IMR-90 (cell line): ENCODE data around the gene CHAF1B. TPM values are rescaled to one million over a fixed set of nuclear protein-coding genes. Genes with fewer than 3 reads are reported as not detected.

Experiments used
- ATAC-seq: fragments of 200-7000 bp; cut with Tn5 transposase; 2 replicates; pipeline ENCODE4 v1.9.1; 2020; ENCODE audit warnings: low read depth, mild to moderate bottlenecking, moderate library complexity
- BruUV-seq: library from RNA; stranded (reverse); fragments of 400-500 nt; replicated peaks from 2 replicates; lab custom pipeline; 2021; lab: Mats Ljungman, UMichigan
- CTCF ChIA-PET: fragments of 300-600 bp; formaldehyde crosslinking; extraction: SDS; loops from one replicate; lab custom pipeline; 2021; ENCODE audit warnings: antibody characterized with exemption; lab: Yijun Ruan, JAX
- POLR2A ChIA-PET: fragments of 300-600 bp; sonication (Branson Sonifier 250); formaldehyde crosslinking; loops from one replicate; lab custom pipeline; 2022; ENCODE audit warnings: antibody characterized with exemption; ENCODE audit not compliant: unreplicated experiment; lab: Charles Lee
- DNase-seq: peaks from one replicate; pipeline ENCODE4 v3.0.0; 2013
- H2AFZ ChIP-seq: replicated peaks from 2 replicates; pipeline ENCODE3; 2013; ENCODE audit warnings: low read length, mild to moderate bottlenecking; ENCODE audit not compliant: poor library complexity
- H2AK5ac ChIP-seq: 2 replicates; pipeline ENCODE4 v1.6.1; 2013; ENCODE audit warnings: low read depth, low read length, inconsistent platforms
- H2AK9ac ChIP-seq: replicated peaks from 2 replicates; pipeline ENCODE3; 2013; ENCODE audit warnings: mild to moderate bottlenecking, low read depth, low read length, moderate library complexity; ENCODE audit not compliant: poor library complexity
- H2BK120ac ChIP-seq: 2 replicates; pipeline ENCODE4 v1.6.1; 2013; ENCODE audit warnings: low read depth, low read length, inconsistent platforms
- H2BK15ac ChIP-seq: 3 replicates; pipeline ENCODE4 v1.6.1; 2013; ENCODE audit warnings: low read depth, low read length, inconsistent platforms
- H2BK20ac ChIP-seq: 2 replicates; pipeline ENCODE4 v1.6.1; 2013; ENCODE audit warnings: low read depth, mild to moderate bottlenecking, inconsistent platforms, low read length, moderate library complexity
- H2BK5ac ChIP-seq: 2 replicates; pipeline ENCODE4 v1.6.1; 2013; ENCODE audit warnings: mild to moderate bottlenecking, low read depth, low read length, inconsistent platforms; ENCODE audit not compliant: poor library complexity, severe bottlenecking
- H3K14ac ChIP-seq: replicated peaks from 2 replicates; pipeline ENCODE4 v1.6.1; 2013; ENCODE audit warnings: low read depth, low read length, inconsistent platforms
- H3K18ac ChIP-seq: 2 replicates; pipeline ENCODE4 v1.6.1; 2013; ENCODE audit warnings: low read depth, low read length, control low read depth
- H3K23ac ChIP-seq: 2 replicates; pipeline ENCODE4 v1.6.1; 2013; ENCODE audit warnings: low read depth, low read length, inconsistent platforms
- H3K27ac ChIP-seq: 2 replicates; pipeline ENCODE4 v1.5.1; 2013; ENCODE audit warnings: mild to moderate bottlenecking, control low read depth, low read length; ENCODE audit not compliant: insufficient read depth
- H3K27me3 ChIP-seq: 2 replicates; pipeline ENCODE4 v1.6.1; 2013; ENCODE audit warnings: low read length; ENCODE audit not compliant: control insufficient read depth, insufficient read depth
- H3K36me3 ChIP-seq: 2 replicates; pipeline ENCODE4 v1.6.1; 2013; ENCODE audit warnings: low read length, mixed read lengths; ENCODE audit not compliant: control insufficient read depth, insufficient read depth
- H3K4ac ChIP-seq: 2 replicates; pipeline ENCODE4 v1.6.1; 2013; ENCODE audit warnings: low read depth, low read length, inconsistent platforms
- H3K4me1 ChIP-seq: 2 replicates; pipeline ENCODE4 v1.6.1; 2013; ENCODE audit warnings: low read length, mixed read lengths; ENCODE audit not compliant: control insufficient read depth, insufficient read depth
- H3K4me2 ChIP-seq: 2 replicates; pipeline ENCODE4 v1.6.1; 2013; ENCODE audit warnings: low read depth, mild to moderate bottlenecking, control low read depth, low read length, moderate library complexity
- H3K4me3 ChIP-seq: 2 replicates; pipeline ENCODE4 v1.5.1; 2013; ENCODE audit warnings: low read depth, mild to moderate bottlenecking, control low read depth, low read length, moderate library complexity; ENCODE audit not compliant: insufficient read depth
- H3K56ac ChIP-seq: 2 replicates; pipeline ENCODE4 v1.6.1; 2013; ENCODE audit warnings: low read length, inconsistent platforms; ENCODE audit not compliant: insufficient read depth; ENCODE audit errors: extremely low read depth
- H3K79me1 ChIP-seq, 2 experiments: 2 replicates each; pipeline ENCODE4 v1.6.1; 2013; ENCODE audit warnings: low read length in 2 of 2, inconsistent platforms in 1 of 2, low read depth in 1 of 2
- H3K9ac ChIP-seq: 2 replicates; pipeline ENCODE4 v1.6.1; 2013; ENCODE audit warnings: low read depth, low read length, control low read depth
- H3K9me1 ChIP-seq: 2 replicates; pipeline ENCODE4 v1.6.1; 2013; ENCODE audit warnings: low read length, inconsistent platforms; ENCODE audit not compliant: insufficient read depth
- H3K9me3 ChIP-seq: 2 replicates; pipeline ENCODE4 v1.6.1; 2013; ENCODE audit warnings: low read length; ENCODE audit not compliant: control insufficient read depth, insufficient read depth
- H4K20me1 ChIP-seq: 2 replicates; pipeline ENCODE4 v1.6.1; 2013; ENCODE audit warnings: low read length, inconsistent platforms; ENCODE audit not compliant: insufficient read depth
- H4K5ac ChIP-seq: 2 replicates; pipeline ENCODE4 v1.6.1; 2013; ENCODE audit warnings: mild to moderate bottlenecking, low read depth, low read length, control low read depth
- H4K8ac ChIP-seq, 2 experiments: 2 replicates each; pipeline ENCODE4 v1.6.1; 2013; ENCODE audit warnings: low read depth in 2 of 2, low read length in 2 of 2, control low read depth in 1 of 2, inconsistent platforms in 1 of 2
- H4K91ac ChIP-seq: 2 replicates; pipeline ENCODE4 v1.6.1; 2013; ENCODE audit warnings: low read depth, low read length, inconsistent platforms; ENCODE audit not compliant: insufficient read depth
- CEBPB ChIP-seq: IDR thresholded peaks from 2 replicates; pipeline ENCODE4 v1.6.1; 2012; ENCODE audit warnings: low read depth, low read length, improper control_type of control experiment
- CHD1 ChIP-seq: IDR thresholded peaks from 2 replicates; pipeline ENCODE4 v1.6.1; 2012; ENCODE audit warnings: low read depth, low read length, improper control_type of control experiment
- CTCF ChIP-seq: conservative IDR thresholded peaks from 2 replicates; pipeline ENCODE4 v1.5.1; 2012; ENCODE audit warnings: mild to moderate bottlenecking, low read depth, low read length, improper control_type of control experiment
- FOS ChIP-seq: fragments of 150-350 bp; IDR thresholded peaks from 2 replicates; pipeline ENCODE4 v1.6.1; 2016; ENCODE audit warnings: low read depth, low read length
- MAZ ChIP-seq: IDR thresholded peaks from 2 replicates; pipeline ENCODE4 v1.6.1; 2012; ENCODE audit warnings: low read depth, mild to moderate bottlenecking, low read length, improper control_type of control experiment, moderate library complexity, borderline replicate concordance
- MXI1 ChIP-seq: IDR thresholded peaks from 2 replicates; pipeline ENCODE4 v1.6.1; 2012; ENCODE audit warnings: low read depth, mild to moderate bottlenecking, low read length, moderate library complexity, borderline replicate concordance
- NFE2L2 ChIP-seq: fragments of 150-350 bp; IDR thresholded peaks from 2 replicates; pipeline ENCODE4 v1.6.1; 2016; ENCODE audit warnings: low read depth, mild to moderate bottlenecking, low read length
- POLR2A ChIP-seq: IDR thresholded peaks from 2 replicates; pipeline ENCODE4 v1.6.1; 2012; ENCODE audit warnings: mild to moderate bottlenecking, low read depth, low read length
- RAD21 ChIP-seq: IDR thresholded peaks from 2 replicates; pipeline ENCODE4 v1.6.1; 2012; ENCODE audit warnings: low read length, improper control_type of control experiment
- WGBS, 2 experiments: methylation state at CpG; one replicate each; pipeline versions ENCODE4 v1.1.5 to v1.1.7; 2013; ENCODE audit warnings: missing lambda C conversion rate in 2 of 2; ENCODE audit not compliant: insufficient read length in 1 of 2; ENCODE audit errors: extremely low coverage in 2 of 2; 5-methylcytosine and 5-hydroxymethylcytosine counted together
- dilution Hi-C: fragments of 300-500 bp; cut with HindIII; formaldehyde crosslinking; loops from one replicate; pipeline ENCODE4 v1.14.3; 2018; ENCODE audit warnings: low sequenced_read_pairs; ENCODE audit not compliant: unreplicated experiment
- in situ Hi-C: fragments of 300-500 bp; cut with MboI; formaldehyde crosslinking; loops from 3 replicates; pipeline ENCODE4 v1.14.3; 2019; ENCODE audit warnings: low sequenced_read_pairs, inconsistent platforms, mixed read lengths
- intact Hi-C: fragments of 100-400 bp; cut with micrococcal nuclease; formaldehyde crosslinking; loops from 2 replicates; pipeline ENCODE4 v1.10.0; 2022
- polyA plus RNA-seq, 3 experiments: library from polyadenylated mRNA; depleted of rRNA; stranded (reverse); fragments of >200 nt; gene quantifications; 2 replicates each; pipeline ENCODE4 v1.2.3, GENCODE V29; 2012; ENCODE audit warnings: low replicate concordance in 1 of 3
- total RNA-seq: library from RNA; depleted of rRNA; stranded (reverse); fragments of >200 nt; gene quantifications from 2 replicates; pipeline ENCODE4 v1.2.3, GENCODE V29; 2012

Gene CHAF1B
- total and polyA plus RNA-seq, 2 of the 4 experiments (the other 2 are of a cell fraction) = 4.5 to 6.4 TPM

- Histone ChIP-seq H3K23ac (no peak overlapping the region), H4K91ac (no peak overlapping the region), H3K4me2 (no peak overlapping the region), H4K8ac (no peak overlapping the region), H3K9me1 (peaks cover 5% of the 10 kb centered on the region; the same call in 1 of the 2 replicates), H3K14ac (no peak overlapping the region), H4K20me1 (no peaks in the 10 kb centered on the region), H3K18ac (no peak overlapping the region), H3K36me3 (peaks cover 30% of the 10 kb centered on the region), H3K4me3 (no peak overlapping the region), H2BK20ac (no peak overlapping the region), H3K9ac (no peak overlapping the region), H2AK9ac (no peak overlapping the region), H2BK5ac (no peak overlapping the region), H3K4ac (no peak overlapping the region), H3K27me3 (no peaks in the 10 kb centered on the region), H3K79me1 (peaks cover 29 to 44% of the 10 kb centered on the region in 2 experiments), H3K27ac (no peak overlapping the region), H3K56ac (no peak overlapping the region), H3K4me1 (peaks cover 7% of the 10 kb centered on the region), H2AFZ (no peak overlapping the region), H3K9me3 (no peaks in the 10 kb centered on the region), H4K5ac (no peak overlapping the region; the same call in 1 of the 2 replicates), H2AK5ac (no peak overlapping the region), H2BK120ac (no peak overlapping the region), H2BK15ac (no peak overlapping the region)
- dilution Hi-C loops (no loop called here), intact Hi-C loops (no loop called here), in situ Hi-C loops (no loop called here)
- ChIA-PET POLR2A (interaction anchor here (0.6 kb wide), 1 partner anchor 387 kb away, joined by 5 read pairs; no protein-coding TSS in a partner anchor), CTCF (no interaction called here)
- DNase-seq = no peak
- no peak for TF ChIP-seq POLR2A
- TF ChIP-seq MAZ = no peak
- TF ChIP-seq RAD21 = no peak
- TF ChIP-seq MXI1 = no peak
- no peak for TF ChIP-seq CTCF
- TF ChIP-seq CEBPB = no peak
- no peak for TF ChIP-seq NFE2L2
- TF ChIP-seq CHD1 = no peak
- TF ChIP-seq FOS = no peak
- ATAC-seq = no peak
- no TSS peak for BruUV-seq
- 100% methylated on average over 1 of the region's 5 CpGs; no CpG with 5 or more reads in 1 of the 2 experiments for whole genome bisulfite sequencing, 2 experiments
Observed at GRCh38 chr21:36354918-36355680, 30.1 kb upstream of the CHAF1B start.
